Endodermal cell (in vitro differentiated cells): ENCODE results near the gene CMIP. TPM values are rescaled to one million over a fixed set of nuclear protein-coding genes. Genes with fewer than 3 reads are reported as not detected.

Source experiments
- DNase-seq: peaks from one replicate; pipeline ENCODE4 v3.0.0-alpha.2; 2017
- H3K27ac ChIP-seq: 2 replicates; pipeline ENCODE4 v1.5.1; 2013; ENCODE audit warnings: mild to moderate bottlenecking, low read depth, low read length, moderate library complexity
- H3K27me3 ChIP-seq: 2 replicates; pipeline ENCODE4 v1.6.1; 2013; ENCODE audit warnings: mild to moderate bottlenecking, low read length, moderate library complexity; ENCODE audit not compliant: insufficient read depth, control insufficient read depth, poor library complexity, severe bottlenecking
- H3K36me3 ChIP-seq: 2 replicates; pipeline ENCODE4 v1.7.0; 2013; ENCODE audit warnings: mild to moderate bottlenecking, low read length, moderate library complexity; ENCODE audit not compliant: control insufficient read depth, insufficient read depth
- H3K4me1 ChIP-seq: one replicate; pipeline ENCODE4 v1.7.0; 2013; ENCODE audit warnings: low read length; ENCODE audit not compliant: control insufficient read depth, insufficient read depth
- H3K4me3 ChIP-seq: 2 replicates; pipeline ENCODE4 v1.5.1; 2013; ENCODE audit warnings: mild to moderate bottlenecking, low read length, moderate library complexity
- H3K9ac ChIP-seq: 2 replicates; pipeline ENCODE4 v1.6.1; 2013; ENCODE audit warnings: mild to moderate bottlenecking, low read length, moderate library complexity; ENCODE audit not compliant: poor library complexity, severe bottlenecking; ENCODE audit errors: extremely low read depth
- H3K9me3 ChIP-seq: 2 replicates; pipeline ENCODE4 v1.6.1; 2013; ENCODE audit warnings: mild to moderate bottlenecking, low read length, moderate library complexity; ENCODE audit not compliant: control insufficient read depth
- H3K27ac Mint-ChIP-seq: 2 replicates; pipeline ENCODE4 v1.8.0; 2020; ENCODE audit warnings: mixed read lengths
- H3K27me3 Mint-ChIP-seq: 2 replicates; pipeline ENCODE4 v1.8.0; 2021; ENCODE audit warnings: mild to moderate bottlenecking, mixed read lengths; ENCODE audit not compliant: insufficient read depth
- H3K36me3 Mint-ChIP-seq: 2 replicates; pipeline ENCODE4 v1.8.0; 2020; ENCODE audit warnings: low read depth, mixed read lengths
- H3K4me1 Mint-ChIP-seq: 2 replicates; pipeline ENCODE4 v1.8.0; 2020; ENCODE audit warnings: mixed read lengths
- H3K4me3 Mint-ChIP-seq: 2 replicates; pipeline ENCODE4 v1.8.0; 2020; ENCODE audit warnings: mild to moderate bottlenecking, moderate library complexity, mixed read lengths
- H3K9me3 Mint-ChIP-seq: 2 replicates; pipeline ENCODE4 v1.8.0; 2020; ENCODE audit warnings: mild to moderate bottlenecking, mixed read lengths
- CTCF ChIP-seq: fragments of 200-600 bp; sonication (generic); conservative IDR thresholded peaks from 2 replicates; pipeline ENCODE4 v1.5.0; 2021; ENCODE audit warnings: antibody characterized with exemption, mild to moderate bottlenecking
- WGBS, 2 experiments: methylation state at CpG; one replicate each; pipeline versions ENCODE4 v1.1.5 to v1.1.7; 2013; ENCODE audit warnings: missing lambda C conversion rate in 2 of 2, mixed read lengths in 1 of 2; ENCODE audit not compliant: insufficient coverage in 1 of 2, insufficient read length in 1 of 2; 5-methylcytosine and 5-hydroxymethylcytosine counted together
- total RNA-seq, 2 donors: library from RNA; stranded (reverse); fragmentation: NEBNext Ultra II Directional in 1 of 2; extraction: Animal tissue kit (Norgen Biotek cat#: 25700) in 1 of 2; gene quantifications; 2 replicates in 1 of 2; 3 replicates in 1 of 2; pipeline ENCODE4 v1.2.1, GENCODE V29; 2021

Gene CMIP
- total RNA-seq, 2 donors from 2014 or later: 64.0 to 64.7 TPM

GRCh38 chr16:81676883-81677737, 232.5 kb downstream of the CMIP start:
- WGBS, 2 experiments: 95 to 98% methylated on average over 10 to 15 of the region's 15 CpGs
- Mint-ChIP-seq H3K9me3 (no peaks in the 10 kb centered on the region), H3K27ac (no peak overlapping the region), H3K4me3 (no peak overlapping the region), H3K27me3 (no peaks in the 10 kb centered on the region), H3K36me3 (peaks cover 54% of the 10 kb centered on the region), H3K4me1 (no peaks in the 10 kb centered on the region)
- TF ChIP-seq CTCF: no peak
- no peaks in the 10 kb centered on the region for H3K27me3 ChIP-seq
- no peak overlapping the region for H3K27ac ChIP-seq
- no peak overlapping the region for H3K9ac ChIP-seq
- no peak for DNase-seq
- no peaks in the 10 kb centered on the region for H3K9me3 ChIP-seq
- H3K4me3 ChIP-seq: no peak overlapping the region
- peaks cover 44% of the 10 kb centered on the region for H3K36me3 ChIP-seq
- H3K4me1 ChIP-seq: no peaks in the 10 kb centered on the region

GRCh38 chr16:81678326-81679095, 233.9 kb downstream of the CMIP start:
- H3K36me3 ChIP-seq: peaks cover 42% of the 10 kb centered on the region

More at GRCh38 chr16:81678326-81679095, 233.9 kb downstream of the CMIP start:
- Mint-ChIP-seq H3K36me3 (peaks cover 54% of the 10 kb centered on the region), H3K27me3 (no peaks in the 10 kb centered on the region), H3K27ac (peak overlapping the region; percentile 1), H3K9me3 (no peaks in the 10 kb centered on the region), H3K4me3 (no peak overlapping the region), H3K4me1 (no peaks in the 10 kb centered on the region)
- Histone ChIP-seq H3K27ac (no peak overlapping the region), H3K9ac (no peak overlapping the region), H3K4me3 (no peak overlapping the region), H3K9me3 (no peaks in the 10 kb centered on the region), H3K4me1 (no peaks in the 10 kb centered on the region), H3K27me3 (no peaks in the 10 kb centered on the region)
- TF ChIP-seq CTCF: no peak
- WGBS, 2 experiments: 90 to 94% methylated on average over 28 to 35 of the region's 35 CpGs
- no peak for DNase-seq
